Measurements from ENCODE around the gene GAB1. TPM values are rescaled to one million over a fixed set of nuclear protein-coding genes. Genes with fewer than 3 reads are reported as not detected.

GAB1 gene
- total RNA-seq, 1 donor from 2014 or later: 30.2 TPM

GRCh38 chr4:143357161-143357845 is 20.6 kb downstream of the GAB1 start:
- no peak for DNase-seq (ENCODE audit: low spot score)

DNA sequence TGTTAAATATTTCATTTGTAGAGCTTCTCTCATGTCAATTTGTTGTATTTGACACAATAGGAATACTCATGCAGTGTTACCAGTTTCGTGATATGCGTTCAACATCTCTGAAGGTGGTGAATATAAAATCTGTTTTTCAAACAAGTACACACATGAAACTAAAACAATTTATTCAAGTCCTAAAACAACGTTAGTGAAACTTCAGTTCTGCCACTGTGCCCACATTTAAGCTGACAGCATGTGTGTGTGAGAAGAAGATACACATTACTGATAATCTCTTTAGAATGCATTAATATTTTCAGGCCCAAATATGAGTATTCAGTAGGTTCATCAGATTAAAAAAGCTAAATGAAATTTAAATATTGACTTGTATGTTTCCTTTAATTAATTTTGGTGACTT is 21.7 kb downstream of the GAB1 start:
- DNase-seq (ENCODE audit: low spot score): no peak

- no peak for DNase-seq (ENCODE audit: low spot score)
These were observed 22.4 kb downstream of the GAB1 start for GRCh38 chr4:143358923-143359643.

- no peak for DNase-seq (ENCODE audit: low spot score)
These were observed 23.0 kb downstream of the GAB1 start for GRCh38 chr4:143359644-143360193.

DNA sequence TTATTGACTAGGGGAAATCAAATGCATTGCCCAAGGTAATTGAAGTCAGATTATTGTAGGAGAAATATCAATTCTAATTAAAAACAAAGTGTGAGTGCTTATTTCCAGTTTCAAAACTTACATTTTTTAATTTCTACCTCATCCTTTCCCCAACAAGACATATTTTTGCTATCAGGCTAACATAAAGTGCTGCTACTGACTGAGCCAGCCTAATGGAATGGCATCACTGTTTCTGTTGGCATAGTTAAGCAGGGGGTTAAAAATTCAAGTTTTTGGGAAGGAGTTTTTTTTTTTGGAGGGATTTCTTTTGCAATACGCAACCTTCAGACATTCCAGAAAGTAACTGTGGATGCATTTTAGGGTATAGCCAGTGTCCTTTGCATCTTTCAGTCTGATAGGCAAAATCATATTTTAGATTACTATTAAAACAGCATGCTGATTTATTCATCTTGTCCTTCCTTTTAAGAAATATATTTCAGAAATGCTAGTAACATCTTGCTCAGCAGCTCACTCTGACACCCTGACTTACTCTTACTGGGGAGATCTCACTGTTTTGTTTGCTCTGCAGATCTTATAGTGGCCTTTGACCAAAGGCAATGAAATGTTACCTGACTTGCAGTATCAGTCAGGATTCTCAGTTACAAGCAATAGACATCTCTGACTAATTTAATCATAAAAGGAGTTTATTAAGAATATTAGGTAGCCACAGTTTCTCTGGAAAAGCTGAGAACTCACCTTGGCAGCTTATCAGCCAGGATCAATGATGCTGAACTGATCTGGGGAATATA is 24.4 kb downstream of the GAB1 start:
- no peak for DNase-seq (ENCODE audit: low spot score)

DNA sequence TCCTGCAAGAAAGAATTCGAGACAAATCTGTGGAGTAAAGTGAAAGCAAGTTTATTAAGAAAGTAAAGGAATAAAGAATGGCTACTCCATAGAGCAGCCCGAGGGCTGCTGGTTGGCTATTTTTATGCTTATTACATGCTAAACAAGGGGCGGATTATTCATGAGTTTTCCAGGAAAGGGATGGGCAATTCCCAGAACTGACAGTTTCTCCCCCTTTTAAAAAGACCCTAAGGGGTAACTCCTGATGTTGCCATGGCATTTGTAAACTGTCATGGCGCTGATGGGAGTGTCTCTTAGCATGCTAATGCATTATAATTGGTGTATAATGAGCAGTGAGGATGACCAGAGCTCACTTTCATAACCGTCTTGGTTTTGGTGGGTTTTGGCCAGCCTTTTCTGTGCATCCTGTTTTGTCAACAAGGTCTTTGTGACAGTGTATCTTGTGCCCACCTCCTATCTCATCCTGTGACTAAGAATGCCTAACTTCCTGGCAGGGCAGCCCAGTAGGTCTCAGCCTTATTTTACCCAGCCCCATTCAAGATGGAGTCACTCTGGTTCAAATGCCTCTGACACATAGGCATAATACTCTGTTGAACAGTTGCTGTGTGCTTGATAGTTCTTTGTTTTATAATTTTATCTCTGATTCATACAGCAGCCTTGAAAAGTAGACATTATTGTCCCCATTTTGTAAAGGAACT is 25.8 kb downstream of the GAB1 start:
- no peak for DNase-seq (ENCODE audit: low spot score)

- DNase-seq (ENCODE audit: low spot score): no peak
These were observed 26.7 kb downstream of the GAB1 start for GRCh38 chr4:143363332-143363731.

GRCh38 chr4:143364063-143364462 is 27.4 kb downstream of the GAB1 start:
- no peak for DNase-seq (ENCODE audit: low spot score)

GRCh38 chr4:143367863-143368262 is 31.2 kb downstream of the GAB1 start:
- no peak for DNase-seq (ENCODE audit: low spot score)

DNA sequence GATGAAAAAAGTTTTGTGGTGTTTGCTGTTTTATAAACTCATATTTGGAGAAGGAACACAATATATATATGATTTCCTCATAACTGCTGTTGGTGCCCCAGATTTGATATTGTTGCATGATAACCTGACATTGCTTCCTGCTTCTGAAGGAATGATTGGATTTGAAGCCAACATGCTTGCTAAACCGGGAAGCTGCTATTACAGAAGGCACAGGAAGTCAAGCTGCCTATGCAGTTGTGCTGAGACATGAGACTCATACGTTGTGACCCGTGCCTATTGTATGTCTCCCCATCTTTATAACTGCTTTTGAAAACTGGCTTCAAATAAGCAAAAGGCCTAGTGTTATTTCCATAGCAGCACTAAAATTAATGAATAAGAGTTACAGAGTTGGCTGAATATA is 32.9 kb downstream of the GAB1 start:
- no peak for DNase-seq (ENCODE audit: low spot score)

- no peak for DNase-seq (ENCODE audit: low spot score)
These were observed 35.6 kb downstream of the GAB1 start for GRCh38 chr4:143372093-143372915.

GRCh38 chr4:143374255-143374654 is 37.6 kb downstream of the GAB1 start:
- no peak for DNase-seq (ENCODE audit: low spot score)

GRCh38 chr4:143374771-143375170 is 38.1 kb downstream of the GAB1 start:
- no peak for DNase-seq (ENCODE audit: low spot score)

- no peak for DNase-seq (ENCODE audit: low spot score)
These were observed 38.8 kb downstream of the GAB1 start for GRCh38 chr4:143375326-143376073.

DNA sequence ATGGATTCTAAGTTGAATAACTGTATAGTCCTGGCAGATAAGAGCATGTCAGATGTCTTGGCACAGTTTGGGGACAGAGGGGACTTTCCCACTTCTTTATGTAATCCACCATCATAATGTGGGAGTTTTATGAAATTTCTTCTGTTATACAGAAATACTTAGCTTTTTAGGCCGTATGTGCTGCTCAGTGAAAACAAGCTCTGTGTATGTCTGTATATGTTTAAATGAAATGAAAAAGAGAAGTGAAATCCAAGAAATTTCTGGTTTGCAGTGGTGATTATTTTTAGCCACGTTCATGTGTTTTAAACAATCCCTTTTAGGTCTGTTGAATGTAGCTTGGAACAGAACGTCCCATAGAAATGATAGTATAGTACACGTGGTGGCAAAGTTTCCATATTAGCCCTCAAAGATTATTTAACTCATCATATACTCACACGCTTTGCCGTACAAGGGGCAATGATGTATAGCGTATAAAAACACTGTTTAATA is 41.0 kb downstream of the GAB1 start:
- DNase-seq (ENCODE audit: low spot score): no peak

DNA sequence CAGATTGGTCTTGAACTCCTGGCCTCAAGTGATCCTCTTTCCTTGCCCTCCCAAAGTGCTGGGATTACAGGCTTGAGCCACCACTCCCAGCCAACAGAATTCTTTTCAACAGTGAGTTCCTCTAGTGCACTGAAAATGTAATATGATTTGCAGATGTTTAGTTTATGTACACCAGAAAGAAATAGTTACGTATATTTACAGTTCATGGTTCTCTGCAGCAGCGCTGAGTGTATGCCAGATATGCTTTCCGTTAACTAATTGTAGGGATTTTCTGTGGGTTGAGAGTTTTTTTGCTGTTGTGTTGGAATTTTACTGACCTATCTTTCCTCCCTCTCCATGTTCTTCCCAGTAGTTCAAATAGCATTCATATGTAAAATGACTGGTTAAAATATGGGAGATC is 44.0 kb downstream of the GAB1 start:
- DNase-seq (ENCODE audit: low spot score): no peak

GRCh38 chr4:143381189-143382118 is 44.8 kb downstream of the GAB1 start:
- no peak for DNase-seq (ENCODE audit: low spot score)

- DNase-seq (ENCODE audit: low spot score): no peak
These were observed 45.9 kb downstream of the GAB1 start for GRCh38 chr4:143382596-143382995.
